Activated CD4-positive, alpha-beta T cell treated with anti-CD3 and anti-CD28 coated beads for 1 hour (primary cell): ENCODE data around the gene BCL2L2.

Source experiments
- DNase-seq: peaks from one replicate; pipeline ENCODE4 v3.0.0-alpha.2; 2020

Gene BCL2L2

DNA sequence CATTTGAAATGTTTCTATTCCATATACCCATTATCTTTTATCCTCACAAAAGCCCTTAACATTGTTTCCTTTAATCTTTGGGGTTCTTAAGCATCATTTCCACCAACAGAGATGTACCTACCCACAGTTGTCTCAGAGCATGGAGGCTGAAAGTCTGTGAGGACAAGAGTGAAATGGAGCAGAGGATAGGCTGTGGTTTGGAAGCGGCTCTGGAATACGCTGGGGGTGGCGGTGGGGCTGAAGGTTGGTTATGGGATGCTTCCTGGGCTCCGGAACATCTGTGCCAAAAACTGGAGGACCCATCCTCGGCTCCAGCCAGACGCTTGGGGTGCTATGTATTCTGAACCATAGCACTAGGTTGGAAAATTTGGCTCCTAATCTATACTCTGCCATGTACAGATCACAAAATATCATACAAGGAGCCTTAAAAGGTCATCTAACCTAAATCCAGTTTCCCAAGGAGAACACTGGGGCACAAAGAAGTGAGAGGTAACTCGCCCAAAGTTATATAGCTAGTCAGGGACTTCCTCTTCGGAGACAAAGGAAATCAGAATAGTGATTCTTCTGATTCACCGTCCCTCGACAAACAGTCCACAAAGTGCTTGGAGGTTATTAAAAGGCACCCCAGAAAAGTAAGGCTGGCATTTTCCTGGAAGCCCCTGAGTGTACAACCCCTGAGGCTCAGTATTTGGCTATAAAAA lies 6.5 kb upstream of the BCL2L2 start:
- DNase-seq, result no peak

- no peak for DNase-seq
These were observed 5.9 kb upstream of the BCL2L2 start for GRCh38 chr14:23300687-23301223.

DNA sequence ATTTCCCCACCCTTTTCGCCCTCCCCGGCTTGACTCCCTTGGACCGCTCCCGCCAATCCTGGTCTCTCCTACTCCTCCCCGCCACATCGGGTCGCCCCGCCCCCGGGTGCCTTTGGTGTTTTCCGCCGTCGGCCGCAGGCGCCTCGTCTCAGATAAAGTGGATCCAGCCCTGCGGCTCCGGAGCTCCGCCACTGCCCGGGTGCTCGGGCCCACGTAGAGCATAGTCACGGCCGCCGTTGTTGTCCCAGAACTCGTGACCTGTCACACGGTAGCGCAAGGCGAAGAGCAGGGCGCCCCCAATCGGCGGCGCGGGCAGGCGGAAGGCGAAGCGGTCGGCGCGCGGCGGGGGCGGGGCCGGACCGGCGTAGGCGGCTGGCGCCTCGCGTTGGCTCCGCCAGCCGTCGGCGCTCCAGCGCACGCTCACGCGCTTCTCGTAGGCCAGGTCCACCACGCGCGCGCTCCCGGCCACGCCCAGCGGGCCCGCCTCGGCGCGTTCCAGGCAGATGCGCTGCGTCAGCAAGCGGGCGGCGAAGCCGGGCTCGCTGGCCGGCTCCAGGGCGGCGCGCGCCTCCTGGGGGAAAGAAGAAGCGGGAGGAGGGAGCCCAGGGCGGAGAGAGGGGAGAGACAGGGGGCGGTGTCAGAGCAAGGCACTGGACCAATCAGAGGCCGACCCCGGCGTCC lies 5.2 kb upstream of the BCL2L2 start:
- DNase-seq, result peak; percentile 95

DNA sequence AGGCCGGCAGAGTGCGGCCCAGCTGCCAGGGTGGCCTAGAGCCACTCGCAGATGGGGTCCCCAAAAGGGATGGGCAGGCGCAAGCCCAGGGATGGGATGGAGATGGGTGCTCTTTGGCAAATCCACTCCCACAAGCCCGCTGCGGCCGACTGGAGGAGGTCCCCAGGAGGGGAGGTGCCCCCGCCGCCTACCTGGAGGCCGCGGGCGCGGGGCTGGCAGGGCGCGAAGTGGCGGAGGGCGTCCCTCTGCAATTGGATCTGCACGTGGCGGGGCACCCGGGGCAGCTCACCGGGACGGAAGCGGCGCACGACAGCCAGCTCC lies 4.7 kb upstream of the BCL2L2 start:
- DNase-seq, result no peak

GRCh38 chr14:23302290-23303225 lies 4.1 kb upstream of the BCL2L2 start, which contains the start of gene PPP1R3E:
Gene PPP1R3E, minus strand, starts transcription at chr14:23302859. Its CDS starts 283 bp downstream, at chr14:23302576.
- DNase-seq, result peak; percentile 81

DNA sequence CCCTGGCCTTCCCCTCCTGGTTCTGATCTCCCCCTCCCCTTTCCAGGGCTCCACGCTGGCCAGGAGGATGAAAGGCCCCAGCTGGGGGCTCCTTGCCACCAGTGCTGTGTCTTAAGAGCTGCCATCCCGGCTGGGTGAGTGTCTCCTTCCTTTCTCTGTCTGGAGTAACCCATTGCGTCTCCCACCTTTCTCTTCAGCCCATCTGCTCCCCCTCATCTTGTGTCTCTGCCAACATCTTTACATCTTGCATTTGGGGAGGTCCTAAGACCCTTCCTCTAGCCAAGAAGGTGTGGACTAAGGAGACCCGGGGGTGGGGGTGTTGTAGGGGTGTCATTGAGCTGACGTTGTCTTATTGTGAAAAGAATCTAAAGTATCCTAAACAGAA lies 505 bp downstream of the BCL2L2 start:
- no peak for DNase-seq

GRCh38 chr14:23307687-23308644 lies 1.3 kb downstream of the BCL2L2 start:
- DNase-seq, result no peak

- DNase-seq, result no peak
These were observed 2.2 kb downstream of the BCL2L2 start for GRCh38 chr14:23308721-23309445.

GRCh38 chr14:23310546-23310945 lies 3.9 kb downstream of the BCL2L2 start:
- DNase-seq, result no peak

- DNase-seq, result no peak
These were observed 9.7 kb downstream of the BCL2L2 start for GRCh38 chr14:23316300-23316699.

- DNase-seq, result no peak
These were observed 13.3 kb downstream of the BCL2L2 start for GRCh38 chr14:23319746-23320583.

- peak; percentile 95 for DNase-seq
These were observed 14.2 kb downstream of the BCL2L2 start, which contains the start of gene PABPN1 for GRCh38 chr14:23320584-23321571. Gene PABPN1, plus strand, starts transcription at chr14:23321457. Its CDS starts 13 bp downstream, at chr14:23321470.

GRCh38 chr14:23321572-23322547 lies 15.2 kb downstream of the BCL2L2 start:
- DNase-seq, result peak; percentile 33

DNA sequence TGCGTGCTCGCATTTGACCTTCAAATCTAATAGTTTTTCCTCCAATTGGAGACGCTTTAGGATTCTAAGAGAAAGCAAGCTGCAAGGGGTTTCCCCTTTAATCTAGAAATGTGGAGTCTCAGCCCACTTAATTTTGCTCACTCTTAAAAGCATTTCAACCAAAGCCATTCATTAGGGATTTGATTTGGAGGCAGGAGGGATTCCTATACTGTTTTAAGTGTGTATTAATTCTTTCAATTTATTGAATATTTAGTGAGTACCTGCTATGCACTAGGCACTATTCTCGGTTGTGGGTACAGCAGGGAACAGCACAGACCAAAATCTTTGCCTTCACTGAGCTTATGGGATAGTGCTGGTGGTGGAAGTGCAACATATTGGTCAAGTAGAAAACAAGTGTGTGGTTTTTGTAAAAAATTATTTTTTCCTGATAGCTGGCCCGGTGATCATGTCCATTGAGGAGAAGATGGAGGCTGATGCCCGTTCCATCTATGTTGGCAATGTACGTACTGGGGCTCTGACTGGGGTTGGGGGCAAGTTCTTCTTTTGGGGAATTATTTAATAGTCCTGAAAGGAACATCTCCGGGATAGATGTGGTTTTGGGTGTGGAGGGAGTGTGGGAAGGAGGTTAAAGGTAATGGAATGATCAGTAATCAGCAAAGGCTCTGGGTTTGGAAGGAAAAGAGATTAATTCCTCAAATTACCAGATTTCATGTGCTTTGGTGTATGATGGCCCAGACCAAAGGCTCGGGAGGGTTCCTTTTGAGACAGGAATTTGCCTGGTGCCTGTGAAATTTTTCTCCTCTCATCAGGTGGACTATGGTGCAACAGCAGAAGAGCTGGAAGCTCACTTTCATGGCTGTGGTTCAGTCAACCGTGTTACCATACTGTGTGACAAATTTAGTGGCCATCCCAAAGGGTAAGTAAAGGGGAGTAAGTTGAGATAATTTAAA lies 16.2 kb downstream of the BCL2L2 start:
- no peak for DNase-seq

GRCh38 chr14:23323838-23324454 lies 17.3 kb downstream of the BCL2L2 start:
- no peak for DNase-seq

GRCh38 chr14:23324455-23324846 lies 17.8 kb downstream of the BCL2L2 start:
- DNase-seq, result no peak
